K562 (cell line): ENCODE data around the gene ABCF2. TPM values are rescaled to one million over a fixed set of nuclear protein-coding genes. Genes with fewer than 3 reads are reported as not detected.
A peak's percentile ranks its signal among the peaks of the same experiment; 100 is the strongest.

Experiments used
- ATAC-seq: fragments of 200-7000 bp; cut with Tn5 transposase; 3 replicates; pipeline ENCODE4 v1.9.1; 2020; ENCODE audit warnings: moderate library complexity
- BruUV-seq: library from RNA; stranded (reverse); fragments of 400-500 nt; replicated peaks from 2 replicates; lab custom pipeline; 2021; lab: Mats Ljungman, UMichigan
- CTCF ChIA-PET: fragments of 300-600 bp; formaldehyde crosslinking; extraction: SDS; loops from one replicate; lab custom pipeline; 2021; ENCODE audit warnings: low intra/inter-chr PET ratio; lab: Yijun Ruan, JAX
- POLR2A ChIA-PET: fragments of 300-600, 350-650 bp; sonication (Branson Sonifier 250); formaldehyde crosslinking; extraction: SDS; loops from one replicate; lab custom pipeline; 2021; ENCODE audit warnings: antibody characterized with exemption, inconsistent platforms; lab: Yijun Ruan, JAX
- DNase-seq, 4 experiments: peaks; one replicate each; pipeline versions ENCODE4 v3.0.0 to v3.0.0-alpha.2; 2011 to 2018; ENCODE audit warnings: low spot score in 3 of 4, mixed read lengths in 3 of 4; ENCODE audit errors: extremely low read depth in 1 of 4
- FAIRE-seq: peaks from 2 replicates; lab custom pipeline; 2011; peaks lifted over from hg19 to GRCh38; lab: Jason Lieb, UNC
- H2AFZ ChIP-seq: 2 replicates; pipeline ENCODE4 v1.6.0; 2011; ENCODE audit warnings: low read depth, low read length, control low read depth, inconsistent platforms
- H3K27ac ChIP-seq: fragments of 200-600 bp; 3 replicates; pipeline ENCODE4 v1.8.0; 2011; ENCODE audit warnings: low read depth, mild to moderate bottlenecking, control low read depth, inconsistent platforms, low read length, moderate library complexity, mixed read lengths; ENCODE audit errors: extremely low read depth
- H3K27me3 ChIP-seq, 2 experiments: fragments of 300-600 bp in 1 of 2; 2 replicates in 1 of 2; 3 replicates in 1 of 2; pipeline versions ENCODE4 v1.6.0 to v1.8.0; 2011; ENCODE audit warnings: inconsistent platforms in 2 of 2, low read length in 2 of 2, mild to moderate bottlenecking in 1 of 2, mixed read lengths in 1 of 2, moderate library complexity in 1 of 2; ENCODE audit not compliant: control insufficient read depth in 2 of 2, insufficient read depth in 2 of 2
- H3K36me3 ChIP-seq: fragments of 300-600 bp; 3 replicates; pipeline ENCODE4 v1.8.0; 2011; ENCODE audit warnings: mild to moderate bottlenecking, low read length, inconsistent platforms; ENCODE audit not compliant: control insufficient read depth, insufficient read depth
- H3K4me1 ChIP-seq, 2 experiments: fragments of 200-600 bp in 1 of 2; replicated peaks in 1 of 2; 2 replicates in 1 of 2; 3 replicates in 1 of 2; pipeline versions ENCODE4 v1.5.1 to v1.8.0; 2011; ENCODE audit warnings: inconsistent platforms in 2 of 2, low read length in 2 of 2, mild to moderate bottlenecking in 1 of 2, mixed read lengths in 1 of 2, moderate library complexity in 1 of 2; ENCODE audit not compliant: control insufficient read depth in 2 of 2, insufficient read depth in 2 of 2
- H3K4me2 ChIP-seq: 2 replicates; pipeline ENCODE4 v1.6.1; 2011; ENCODE audit warnings: low read length, control low read depth, inconsistent platforms, mixed read lengths; ENCODE audit not compliant: insufficient read depth
- H3K4me3 ChIP-seq: fragments of 200-600 bp; sonication (generic), shearing (Covaris generic); 2 replicates; pipeline ENCODE4 v1.5.1; 2016; ENCODE audit warnings: control low read depth, inconsistent platforms
- H3K79me2 ChIP-seq: fragments of 200-600 bp; 3 replicates; pipeline ENCODE4 v1.8.0; 2011; ENCODE audit warnings: low read length, inconsistent platforms; ENCODE audit not compliant: control insufficient read depth, insufficient read depth
- H3K9ac ChIP-seq, 2 experiments: 2 replicates each; pipeline versions ENCODE4 v1.6.0 to v1.6.1; 2011; ENCODE audit warnings: low read depth in 2 of 2, low read length in 2 of 2, control low read depth in 1 of 2, inconsistent platforms in 1 of 2, mild to moderate bottlenecking in 1 of 2, mixed read lengths in 1 of 2; ENCODE audit not compliant: insufficient read depth in 1 of 2
- H3K9me1 ChIP-seq: one replicate; pipeline ENCODE4 v1.6.0; 2011; ENCODE audit warnings: inconsistent platforms, mild to moderate bottlenecking, low read length, moderate library complexity; ENCODE audit not compliant: control insufficient read depth, insufficient read depth
- H3K9me3 ChIP-seq: replicated peaks from 2 replicates; pipeline ENCODE4 v1.5.1; 2011; ENCODE audit warnings: low read depth, low read length, inconsistent platforms; ENCODE audit not compliant: control insufficient read depth, insufficient read depth
- H4K20me1 ChIP-seq: replicated peaks from 2 replicates; pipeline ENCODE4 v1.6.1; 2011; ENCODE audit warnings: low read length, inconsistent platforms, mixed read lengths; ENCODE audit not compliant: control insufficient read depth, insufficient read depth
- BCOR ChIP-seq: fragments of 450-650 bp; IDR thresholded peaks from 2 replicates; pipeline ENCODE4 v1.6.1; 2016
- BRD4 ChIP-seq: fragments of 200-600 bp; sonication (generic); IDR thresholded peaks from 2 replicates; pipeline ENCODE4 v1.6.1; 2017; ENCODE audit warnings: inconsistent platforms
- CCNT2 ChIP-seq: IDR thresholded peaks from 2 replicates; pipeline ENCODE4 v1.6.1; 2011; ENCODE audit warnings: borderline replicate concordance, low read depth, mild to moderate bottlenecking, moderate library complexity, mixed read lengths, low read length; ENCODE audit not compliant: insufficient read length; ENCODE audit errors: extremely low read depth
- CEBPG ChIP-seq, 3 experiments: fragments of 200-800 bp in 1 of 3; sonication (Bioruptor generic) in 1 of 3; sonication (generic) in 1 of 3; formaldehyde crosslinking in 1 of 3; IDR thresholded peaks in 2 of 3; conservative IDR thresholded peaks in 1 of 3; 2 replicates each; pipeline versions ENCODE4 v1.6.1 to v1.8.0; 2016 to 2022; ENCODE audit warnings: missing compliant biosample characterization in 2 of 3, missing genetic modification characterization in 2 of 3, mild to moderate bottlenecking in 1 of 3, missing genetic modification reagents in 1 of 3
- EZH2 ChIP-seq: IDR thresholded peaks from 2 replicates; pipeline ENCODE4 v1.6.1; 2012; ENCODE audit warnings: low read depth, mild to moderate bottlenecking, inconsistent platforms, low read length, borderline replicate concordance
- FOSL1 ChIP-seq: fragments of 200-800 bp; sonication (Bioruptor generic); conservative IDR thresholded peaks from 2 replicates; pipeline ENCODE4 v1.6.1; 2016; ENCODE audit warnings: missing genetic modification characterization, missing compliant biosample characterization
- HEY1 ChIP-seq: fragments of 250-450 bp; sonication (Bioruptor Pico); IDR thresholded peaks from 2 replicates; pipeline ENCODE4 v1.5.0; 2020; ENCODE audit warnings: mild to moderate bottlenecking, moderate library complexity, borderline replicate concordance
- PML ChIP-seq: IDR thresholded peaks from 2 replicates; pipeline ENCODE4 v1.6.1; 2012; ENCODE audit warnings: low read length, inconsistent platforms
- SAP30 ChIP-seq: fragments of 200-600 bp; sonication (generic); IDR thresholded peaks from 2 replicates; pipeline ENCODE4 v1.6.1; 2012; ENCODE audit warnings: borderline replicate concordance, low read depth, mild to moderate bottlenecking, moderate library complexity, low read length, control low read depth, inconsistent platforms; ENCODE audit not compliant: insufficient read depth, poor library complexity, severe bottlenecking
- ZBTB7A ChIP-seq: IDR thresholded peaks from 2 replicates; pipeline ENCODE4 v1.6.1; 2011; ENCODE audit warnings: low read depth, mild to moderate bottlenecking, low read length, moderate library complexity, borderline replicate concordance; ENCODE audit not compliant: control insufficient read depth
- ZNF143 ChIP-seq: sonication (generic); formaldehyde crosslinking; IDR thresholded peaks from 2 replicates; pipeline ENCODE4 v1.9.0; 2022; ENCODE audit warnings: mild to moderate bottlenecking, missing genetic modification reagents
- ZNF785 ChIP-seq: fragments of 250-450 bp; sonication (Bioruptor Pico); IDR thresholded peaks from 2 replicates; pipeline ENCODE4 v1.4.0; 2020; ENCODE audit warnings: mild to moderate bottlenecking
- ZZZ3 ChIP-seq: fragments of 450-650 bp; IDR thresholded peaks from 2 replicates; pipeline ENCODE4 v1.6.1; 2016; ENCODE audit warnings: antibody characterized with exemption, mild to moderate bottlenecking, moderate library complexity
- WGBS: fragments of 100-300 bp; shearing (Covaris generic); methylation state at CpG from one replicate; pipeline ENCODE4 v1.1.6; 2016; ENCODE audit warnings: low coverage, mixed read lengths; ENCODE audit not compliant: insufficient coverage; ENCODE audit errors: missing lambda C conversion rate; 5-methylcytosine and 5-hydroxymethylcytosine counted together
- in situ Hi-C: fragments of 300-500 bp; cut with MboI; formaldehyde crosslinking; loops from 4 replicates; pipeline ENCODE4 v1.15.0; 2018; ENCODE audit warnings: inconsistent platforms, mixed read lengths
- intact Hi-C: fragments of 100-400 bp; cut with micrococcal nuclease; formaldehyde crosslinking; loops from 2 replicates; pipeline ENCODE4 v1.14.2; 2022
- polyA plus RNA-seq, 8 experiments: library from polyadenylated mRNA; depleted of rRNA in 4 of 8; stranded (reverse) in 5 of 8; unstranded in 3 of 8; fragments of >200 nt; fragmentation: Nextera tagmentation in 2 of 8; fragmentation: Illumina TruSeq in 1 of 8; extraction: Ambion mirVana in 2 of 8; extraction: Trizol in 1 of 8; gene quantifications; 2 replicates each; pipeline versions ENCODE4 v1.2.1 to v1.2.3, GENCODE V29; 2011 to 2014; ENCODE audit warnings: inconsistent platforms in 1 of 8, missing spikeins in 1 of 8
- total RNA-seq, 7 experiments: library from RNA; depleted of rRNA in 6 of 7; stranded (reverse); fragments of >200 nt in 6 of 7; fragmentation: Illumina TruSeq in 2 of 7; extraction: Trizol in 2 of 7; gene quantifications; 2 replicates each; pipeline versions ENCODE4 v1.2.1 to v1.2.3, GENCODE V29; 2011 to 2021; ENCODE audit warnings: low replicate concordance in 1 of 7
- TF ChIP-seq, protein P1 (sequence below): sonication (generic); formaldehyde crosslinking; IDR thresholded peaks from 2 replicates; pipeline ENCODE4 v1.8.1; 2023; ENCODE audit warnings: mild to moderate bottlenecking, missing genetic modification reagents
- TF ChIP-seq, protein P2 (sequence below), 3 experiments: fragments of 200-800 bp in 1 of 3; sonication (Bioruptor generic) in 1 of 3; sonication (generic) in 1 of 3; formaldehyde crosslinking in 1 of 3; IDR thresholded peaks; 2 replicates each; pipeline versions ENCODE4 v1.6.1 to v1.8.0; 2016 to 2022; ENCODE audit warnings: mild to moderate bottlenecking in 2 of 3, missing compliant biosample characterization in 2 of 3, missing genetic modification characterization in 2 of 3, missing genetic modification reagents in 1 of 3

ABCF2 gene
- total and polyA plus RNA-seq, 9 of the 15 experiments (the other 6 are each of a cell fraction or from before 2014, with no cell fraction given) = 62.1 to 224 (median 113) TPM

DNA sequence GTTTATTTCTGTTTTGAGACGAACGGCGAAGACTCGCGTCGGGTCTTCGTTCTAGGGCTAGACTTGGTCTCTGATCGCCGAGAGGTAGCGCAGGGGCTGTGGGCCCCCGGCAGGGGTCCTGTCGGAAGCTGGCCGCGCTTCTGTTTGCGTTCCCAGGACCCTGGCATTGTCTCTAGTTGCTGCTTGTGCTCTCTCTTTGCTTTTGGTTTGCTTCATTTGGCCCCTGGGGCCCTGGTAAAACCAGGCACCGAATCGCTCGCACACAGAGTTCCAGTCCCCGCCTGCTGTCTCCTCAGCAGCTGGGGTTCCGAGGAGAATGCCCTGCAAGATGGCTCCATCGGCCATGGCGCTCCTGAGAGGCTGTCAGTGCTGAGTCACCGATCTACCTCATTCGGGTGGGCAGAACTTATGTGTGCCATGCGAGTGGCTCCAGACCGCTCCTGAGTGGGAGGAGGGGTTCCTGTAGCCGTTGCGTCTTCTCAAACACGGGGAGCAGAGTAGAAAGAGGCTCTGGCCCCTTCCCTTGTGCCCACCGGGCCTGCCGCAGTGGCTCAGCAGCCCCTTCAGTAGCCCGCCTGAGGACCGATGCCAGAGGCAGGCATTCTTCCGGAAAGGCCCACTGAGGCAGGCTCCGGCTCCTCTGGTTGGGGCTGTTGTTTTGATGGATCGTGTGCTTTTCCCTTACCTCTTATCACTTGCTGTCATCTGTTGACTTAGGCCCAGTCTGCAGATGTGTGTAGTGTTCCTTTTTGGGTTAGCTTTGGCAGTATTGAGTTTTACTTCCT lies 6.1 kb upstream of the ABCF2 start:
- Histone ChIP-seq H3K9me3 (no peaks in the 10 kb centered on the region), H3K36me3 (peaks cover 40% of the 10 kb centered on the region; the same call in 2 of the 3 replicates), H3K4me2 (peak overlapping the region; percentile 94), H3K4me1 (peaks cover 20 to 47% of the 10 kb centered on the region in 2 experiments; a peak in 4 of 5 replicates), H3K4me3 (peak overlapping the region; percentile 92), H2AFZ (peak overlapping the region; percentile 98), H3K79me2 (peaks cover 27% of the 10 kb centered on the region), H4K20me1 (peaks cover 30% of the 10 kb centered on the region), H3K9ac (peak overlapping the region; percentile 79 to 96), H3K27me3 (no peaks in the 10 kb centered on the region), H3K9me1 (peaks cover 4% of the 10 kb centered on the region), H3K27ac (peak overlapping the region; percentile 81)
- DNase-seq = peak; percentile 65 to 72 (median 70)
- peak; percentile 65 for ATAC-seq
- ChIA-PET POLR2A (interaction anchor here (0.6 to 3.3 kb wide), 6 partner anchors 10 to 160 kb away, joined by 3 to 34 read pairs (median 6); partner anchors contain the start of gene H2BK1), CTCF (interaction anchor here (0.6 kb wide), 1 partner anchor 127 kb away, joined by 3 read pairs; no protein-coding TSS in a partner anchor)
- WGBS = 3% methylated on average over 36 of the region's 36 CpGs
- intact Hi-C loops (loop anchor here (5.0 kb wide), 1 partner anchor 226 kb away; no protein-coding TSS in a partner anchor), in situ Hi-C loops (no loop called here)
- no TSS peak for BruUV-seq
- peak; percentile 85 for FAIRE-seq
- no peak for TF ChIP-seq ZNF143 (CRISPR knock-in tag)
- TF ChIP-seq ZNF785 (CRISPR knock-in tag) = no peak
- TF ChIP-seq ZBTB7A = peak; percentile 43
- TF ChIP-seq, protein P1, sequence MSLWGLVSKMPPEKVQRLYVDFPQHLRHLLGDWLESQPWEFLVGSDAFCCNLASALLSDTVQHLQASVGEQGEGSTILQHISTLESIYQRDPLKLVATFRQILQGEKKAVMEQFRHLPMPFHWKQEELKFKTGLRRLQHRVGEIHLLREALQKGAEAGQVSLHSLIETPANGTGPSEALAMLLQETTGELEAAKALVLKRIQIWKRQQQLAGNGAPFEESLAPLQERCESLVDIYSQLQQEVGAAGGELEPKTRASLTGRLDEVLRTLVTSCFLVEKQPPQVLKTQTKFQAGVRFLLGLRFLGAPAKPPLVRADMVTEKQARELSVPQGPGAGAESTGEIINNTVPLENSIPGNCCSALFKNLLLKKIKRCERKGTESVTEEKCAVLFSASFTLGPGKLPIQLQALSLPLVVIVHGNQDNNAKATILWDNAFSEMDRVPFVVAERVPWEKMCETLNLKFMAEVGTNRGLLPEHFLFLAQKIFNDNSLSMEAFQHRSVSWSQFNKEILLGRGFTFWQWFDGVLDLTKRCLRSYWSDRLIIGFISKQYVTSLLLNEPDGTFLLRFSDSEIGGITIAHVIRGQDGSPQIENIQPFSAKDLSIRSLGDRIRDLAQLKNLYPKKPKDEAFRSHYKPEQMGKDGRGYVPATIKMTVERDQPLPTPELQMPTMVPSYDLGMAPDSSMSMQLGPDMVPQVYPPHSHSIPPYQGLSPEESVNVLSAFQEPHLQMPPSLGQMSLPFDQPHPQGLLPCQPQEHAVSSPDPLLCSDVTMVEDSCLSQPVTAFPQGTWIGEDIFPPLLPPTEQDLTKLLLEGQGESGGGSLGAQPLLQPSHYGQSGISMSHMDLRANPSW (CRISPR knock-in tag) = peak; percentile 82; the same call in 1 of the 2 replicates
- TF ChIP-seq PML = 0 out of 2 replicates have a peak, but pooled peaks have one; percentile 32
- TF ChIP-seq, protein P2, sequence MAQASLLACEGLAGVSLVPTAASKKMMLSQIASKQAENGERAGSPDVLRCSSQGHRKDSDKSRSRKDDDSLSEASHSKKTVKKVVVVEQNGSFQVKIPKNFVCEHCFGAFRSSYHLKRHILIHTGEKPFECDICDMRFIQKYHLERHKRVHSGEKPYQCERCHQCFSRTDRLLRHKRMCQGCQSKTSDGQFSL (CRISPR knock-in tag; IDR thresholded peaks at IDR 0.05) = no peak
- TF ChIP-seq, protein P2 (tag; IDR thresholded peaks at IDR 0.05) = no peak
- TF ChIP-seq CCNT2 = no peak
- TF ChIP-seq BCOR = peak; percentile 41; the same call in 1 of the 2 replicates
- no peak for TF ChIP-seq BRD4
- TF ChIP-seq HEY1 (CRISPR knock-in tag) = no peak
- TF ChIP-seq FOSL1 (tag) = no peak
- no peak for TF ChIP-seq EZH2
- TF ChIP-seq CEBPG (CRISPR knock-in tag; IDR thresholded peaks at IDR 0.05) = 0 out of 2 replicates have a peak, but pooled peaks have one; percentile 11
- TF ChIP-seq CEBPG (tag; conservative IDR thresholded peaks at IDR 0.05 in 1 of 2, IDR thresholded peaks at IDR 0.05 in 1 of 2) = no peak
- TF ChIP-seq ZZZ3 = no peak
- peak; percentile 51 for TF ChIP-seq SAP30
